ENCODE results near the gene PITX1.
A peak's percentile ranks its signal among the peaks of the same experiment; 100 is the strongest.

Gene PITX1

DNA sequence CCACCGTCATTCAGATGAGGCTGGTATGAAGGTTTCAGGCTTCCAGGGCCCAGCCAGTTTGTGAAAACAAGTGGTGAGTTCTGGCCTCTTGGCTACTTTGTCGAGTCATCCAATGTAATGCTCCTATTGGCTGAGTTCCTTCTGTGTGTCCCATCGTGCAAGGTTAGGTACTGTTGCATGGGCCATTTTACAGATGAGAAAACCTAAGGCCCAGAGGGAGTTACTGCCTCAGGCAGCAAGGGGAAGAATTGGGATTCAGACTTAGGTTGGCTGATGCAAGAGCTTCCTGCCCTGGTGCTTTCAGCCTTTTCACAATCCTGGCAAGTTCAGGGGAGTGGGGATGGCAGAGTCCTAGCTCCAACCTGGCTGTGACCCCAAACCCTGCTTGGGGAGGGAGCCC lies 17.4 kb upstream of the PITX1 start:
- H3K27me3 ChIP-seq (ENCODE audit: control insufficient read depth, insufficient read depth, low read length) = peaks cover 88% of the 10 kb centered on the region
- no peaks in the 10 kb centered on the region for H3K36me3 ChIP-seq (ENCODE audit: control insufficient read depth, insufficient read depth, low read length)
- H3K4me1 ChIP-seq (ENCODE audit: control insufficient read depth, insufficient read depth, low read length) = no peaks in the 10 kb centered on the region
- no peak overlapping the region for H3K9ac ChIP-seq (ENCODE audit: low read depth, low read length)
- H3K9me3 ChIP-seq (ENCODE audit: control insufficient read depth, insufficient read depth, low read length) = no peaks in the 10 kb centered on the region
- H3K4me3 ChIP-seq (ENCODE audit: low read depth, low read length) = no peak overlapping the region

DNA sequence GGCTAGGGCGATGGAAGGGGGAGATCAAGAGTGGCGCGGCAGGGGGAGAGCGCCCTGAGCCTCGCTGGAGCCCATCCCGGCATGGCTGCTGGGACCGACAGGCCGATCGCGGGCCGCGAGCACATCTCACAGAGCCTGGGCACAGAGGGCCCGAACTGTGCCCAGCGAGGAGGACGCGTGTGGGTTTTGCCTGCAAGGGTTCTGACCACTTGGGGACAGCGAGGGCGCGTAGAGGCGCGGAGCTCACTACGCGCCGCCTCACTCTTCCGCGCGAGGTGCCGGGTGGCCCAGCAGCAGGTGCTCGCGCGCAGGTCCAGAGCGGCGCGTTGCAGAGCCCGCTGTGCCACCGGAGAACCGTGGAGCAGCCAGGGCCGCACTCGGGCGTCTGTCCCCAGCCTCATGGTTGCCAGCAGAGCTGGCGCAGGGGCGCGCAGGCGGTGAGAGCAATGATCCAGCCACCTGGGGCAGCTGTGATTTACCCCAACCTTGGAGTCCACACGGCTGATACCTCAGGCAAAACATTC lies 16.3 kb upstream of the PITX1 start:
- Histone ChIP-seq H3K4me3 (ENCODE audit: low read depth, low read length) (peak overlapping the region; percentile 48), H3K9me3 (ENCODE audit: control insufficient read depth, insufficient read depth, low read length) (no peaks in the 10 kb centered on the region), H3K36me3 (ENCODE audit: control insufficient read depth, insufficient read depth, low read length) (no peaks in the 10 kb centered on the region), H3K4me1 (ENCODE audit: control insufficient read depth, insufficient read depth, low read length) (no peaks in the 10 kb centered on the region), H3K9ac (ENCODE audit: low read depth, low read length) (no peak overlapping the region), H3K27me3 (ENCODE audit: control insufficient read depth, insufficient read depth, low read length) (peaks cover 89% of the 10 kb centered on the region)

DNA sequence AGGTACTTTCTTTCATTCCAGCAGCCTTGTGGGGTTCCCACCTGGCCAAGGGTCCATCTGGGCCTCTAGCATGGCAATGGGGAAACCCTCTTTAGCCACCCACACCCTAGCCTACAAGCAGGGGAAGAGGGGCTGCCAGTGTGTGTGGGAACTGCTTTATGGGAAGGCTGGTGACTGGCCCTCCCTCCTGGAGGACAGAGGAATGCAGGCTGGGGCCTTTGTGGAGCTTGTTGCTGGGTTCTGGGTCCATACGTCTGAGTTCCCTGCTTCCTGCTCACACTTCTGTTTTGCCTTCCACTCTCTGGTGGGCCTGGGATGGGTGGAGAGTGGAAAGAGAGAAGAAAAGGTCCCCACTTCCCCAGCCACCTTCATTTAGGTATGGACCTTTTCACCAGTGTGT lies 14.9 kb upstream of the PITX1 start:
- H3K36me3 ChIP-seq (ENCODE audit: control insufficient read depth, insufficient read depth, low read length) = no peaks in the 10 kb centered on the region
- peaks cover 95% of the 10 kb centered on the region for H3K27me3 ChIP-seq (ENCODE audit: control insufficient read depth, insufficient read depth, low read length)
- H3K4me3 ChIP-seq (ENCODE audit: low read depth, low read length) = no peak overlapping the region
- H3K9ac ChIP-seq (ENCODE audit: low read depth, low read length) = no peak overlapping the region
- H3K4me1 ChIP-seq (ENCODE audit: control insufficient read depth, insufficient read depth, low read length) = no peaks in the 10 kb centered on the region
- H3K9me3 ChIP-seq (ENCODE audit: control insufficient read depth, insufficient read depth, low read length) = no peaks in the 10 kb centered on the region

DNA sequence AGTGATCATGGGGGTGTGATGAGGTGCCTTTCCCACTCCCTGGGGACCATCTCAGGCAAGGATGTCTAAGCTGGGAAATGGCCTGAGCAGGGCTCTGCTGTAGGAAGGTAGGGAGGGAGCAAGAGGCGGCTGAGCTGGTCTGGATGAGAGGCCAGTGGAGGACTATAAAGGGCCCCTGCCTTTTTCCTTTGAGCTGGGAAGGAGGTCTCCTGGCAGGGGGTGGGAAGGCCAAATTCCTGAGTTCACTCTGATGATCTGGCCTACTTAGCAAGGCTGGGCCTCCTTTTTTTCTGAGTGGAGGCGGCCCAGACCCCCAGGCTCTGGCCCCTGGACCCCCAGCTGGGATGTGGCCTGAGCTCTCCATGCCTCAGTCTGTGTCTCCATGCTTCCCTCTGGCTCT lies 14.3 kb upstream of the PITX1 start:
- H3K36me3 ChIP-seq (ENCODE audit: control insufficient read depth, insufficient read depth, low read length) = no peaks in the 10 kb centered on the region
- H3K4me1 ChIP-seq (ENCODE audit: control insufficient read depth, insufficient read depth, low read length) = no peaks in the 10 kb centered on the region
- H3K4me3 ChIP-seq (ENCODE audit: low read depth, low read length) = no peak overlapping the region
- no peak overlapping the region for H3K9ac ChIP-seq (ENCODE audit: low read depth, low read length)
- H3K27me3 ChIP-seq (ENCODE audit: control insufficient read depth, insufficient read depth, low read length) = peaks cover 96% of the 10 kb centered on the region
- no peaks in the 10 kb centered on the region for H3K9me3 ChIP-seq (ENCODE audit: control insufficient read depth, insufficient read depth, low read length)

DNA sequence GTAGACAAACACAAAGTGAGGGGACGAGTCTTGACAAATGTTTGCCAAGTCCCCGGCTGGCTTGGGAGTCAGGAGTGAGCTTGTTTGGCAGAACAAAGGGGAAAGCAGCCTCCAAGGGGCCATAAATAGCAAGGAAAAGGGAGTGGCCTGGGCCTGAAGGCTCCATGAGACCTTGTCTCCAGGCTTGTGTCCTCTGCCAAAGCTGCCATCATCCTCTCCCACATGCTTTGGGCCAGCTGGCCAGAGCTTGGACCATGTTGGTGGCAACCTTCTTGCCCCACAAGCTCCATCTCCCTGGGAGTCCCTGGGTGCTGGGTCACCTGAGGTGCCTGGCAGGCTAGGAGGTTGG lies 13.3 kb upstream of the PITX1 start:
- no peaks in the 10 kb centered on the region for H3K9me3 ChIP-seq (ENCODE audit: control insufficient read depth, insufficient read depth, low read length)
- H3K4me1 ChIP-seq (ENCODE audit: control insufficient read depth, insufficient read depth, low read length) = no peaks in the 10 kb centered on the region
- H3K9ac ChIP-seq (ENCODE audit: low read depth, low read length) = no peak overlapping the region
- H3K27me3 ChIP-seq (ENCODE audit: control insufficient read depth, insufficient read depth, low read length) = peaks cover 99% of the 10 kb centered on the region
- H3K36me3 ChIP-seq (ENCODE audit: control insufficient read depth, insufficient read depth, low read length) = no peaks in the 10 kb centered on the region
- no peak overlapping the region for H3K4me3 ChIP-seq (ENCODE audit: low read depth, low read length)

DNA sequence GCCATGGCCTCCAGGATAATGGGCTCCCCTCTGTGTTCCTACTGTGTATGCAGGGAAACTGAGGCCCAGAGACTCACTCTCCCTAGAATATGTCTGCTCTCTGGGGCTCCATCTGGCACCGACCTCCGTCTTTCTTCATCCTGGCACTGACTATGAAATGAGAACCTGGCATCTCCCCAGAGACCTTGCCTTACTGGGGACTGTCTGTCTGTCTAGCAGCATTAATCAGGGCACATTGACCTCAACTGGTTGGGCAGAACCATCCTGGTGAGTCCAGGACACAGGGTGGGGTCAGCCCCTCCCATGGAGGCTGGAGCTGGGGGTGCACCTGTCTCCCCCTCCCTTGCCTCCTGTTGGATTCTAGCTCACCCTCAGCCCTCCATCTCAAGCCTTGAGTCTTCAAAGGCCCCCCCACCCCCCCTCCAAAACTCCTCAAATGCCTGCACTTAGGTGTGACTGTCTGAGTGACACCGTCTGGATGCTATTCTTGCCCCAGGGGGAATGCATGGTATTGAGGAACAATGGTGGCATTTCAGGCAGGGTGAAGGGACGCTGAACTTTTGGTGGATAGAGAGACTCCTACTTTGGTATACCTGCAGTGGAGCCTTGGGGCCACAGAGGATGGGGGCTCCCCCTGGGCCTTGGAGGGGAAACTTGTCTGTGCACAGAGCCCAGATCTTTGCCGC lies 12.8 kb upstream of the PITX1 start:
- Histone ChIP-seq H3K9me3 (ENCODE audit: control insufficient read depth, insufficient read depth, low read length) (no peaks in the 10 kb centered on the region), H3K9ac (ENCODE audit: low read depth, low read length) (no peak overlapping the region), H3K4me3 (ENCODE audit: low read depth, low read length) (no peak overlapping the region), H3K36me3 (ENCODE audit: control insufficient read depth, insufficient read depth, low read length) (no peaks in the 10 kb centered on the region), H3K4me1 (ENCODE audit: control insufficient read depth, insufficient read depth, low read length) (no peaks in the 10 kb centered on the region), H3K27me3 (ENCODE audit: control insufficient read depth, insufficient read depth, low read length) (peaks cover 99% of the 10 kb centered on the region)

DNA sequence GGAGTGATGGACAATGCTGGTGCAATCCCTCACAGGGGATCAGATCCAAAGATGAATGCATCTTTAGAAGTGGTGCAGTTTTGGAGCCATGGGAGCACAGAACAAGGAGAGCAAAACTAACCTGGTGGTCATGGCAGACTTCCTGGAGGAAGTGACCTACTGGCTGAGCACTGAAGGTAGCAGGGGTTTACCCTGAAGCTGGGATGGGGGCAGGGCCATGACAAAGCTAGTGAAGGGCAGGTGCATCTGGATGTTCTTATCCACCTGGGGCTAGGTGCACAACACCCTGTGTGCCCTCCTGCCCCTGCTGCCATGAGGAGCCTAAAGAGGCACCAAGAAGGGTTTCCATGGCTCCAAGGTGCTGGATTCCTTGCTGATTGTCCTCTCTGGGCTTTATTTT lies 11.5 kb upstream of the PITX1 start:
- H3K27me3 ChIP-seq (ENCODE audit: control insufficient read depth, insufficient read depth, low read length) = peaks cover 99% of the 10 kb centered on the region
- no peak overlapping the region for H3K9ac ChIP-seq (ENCODE audit: low read depth, low read length)
- no peaks in the 10 kb centered on the region for H3K4me1 ChIP-seq (ENCODE audit: control insufficient read depth, insufficient read depth, low read length)
- H3K9me3 ChIP-seq (ENCODE audit: control insufficient read depth, insufficient read depth, low read length) = no peaks in the 10 kb centered on the region
- H3K36me3 ChIP-seq (ENCODE audit: control insufficient read depth, insufficient read depth, low read length) = no peaks in the 10 kb centered on the region
- no peak overlapping the region for H3K4me3 ChIP-seq (ENCODE audit: low read depth, low read length)

DNA sequence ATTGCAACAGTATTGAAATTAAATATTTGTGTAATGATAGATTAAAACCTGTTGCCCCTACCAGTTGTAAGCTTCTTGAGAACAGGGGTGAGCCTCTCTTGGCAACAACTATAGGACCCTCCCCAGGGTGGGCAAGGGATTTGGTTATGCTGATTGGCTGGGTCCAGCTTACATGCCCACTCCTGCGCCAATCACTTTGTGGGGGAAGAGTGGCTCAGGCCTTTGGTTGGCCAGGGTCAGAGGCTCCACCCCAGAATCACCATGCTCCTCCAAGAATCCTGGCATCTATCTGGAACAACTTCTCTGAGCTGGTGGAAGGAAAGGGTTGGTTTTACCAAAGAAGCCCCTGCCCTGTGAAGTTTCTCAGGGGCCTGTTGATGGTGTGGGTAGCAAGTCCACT lies 8.6 kb upstream of the PITX1 start:
- no peaks in the 10 kb centered on the region for H3K9me3 ChIP-seq (ENCODE audit: control insufficient read depth, insufficient read depth, low read length)
- no peak overlapping the region for H3K9ac ChIP-seq (ENCODE audit: low read depth, low read length)
- H3K4me3 ChIP-seq (ENCODE audit: low read depth, low read length) = no peak overlapping the region
- peaks cover 98% of the 10 kb centered on the region for H3K27me3 ChIP-seq (ENCODE audit: control insufficient read depth, insufficient read depth, low read length)
- H3K4me1 ChIP-seq (ENCODE audit: control insufficient read depth, insufficient read depth, low read length) = no peaks in the 10 kb centered on the region
- H3K36me3 ChIP-seq (ENCODE audit: control insufficient read depth, insufficient read depth, low read length) = no peaks in the 10 kb centered on the region

DNA sequence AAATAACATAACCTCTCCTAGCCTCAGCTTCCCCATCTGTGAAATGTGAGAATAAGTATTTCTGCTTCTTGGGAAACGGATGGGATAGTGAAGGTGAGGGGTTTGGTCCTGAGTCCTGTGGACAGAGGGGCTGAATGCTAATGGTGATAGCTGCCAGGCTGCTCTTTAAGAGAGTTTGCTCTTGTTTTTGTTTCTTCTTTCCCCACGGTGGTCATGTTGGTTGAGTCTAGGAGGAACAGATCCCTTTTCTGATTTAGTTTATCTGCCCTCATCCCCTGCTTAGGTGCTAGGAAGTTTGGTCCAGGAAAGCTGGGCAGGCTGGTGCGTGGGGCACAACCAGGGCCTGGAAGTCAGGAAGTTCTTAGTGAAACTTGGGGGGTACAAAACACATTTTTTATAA lies 7.7 kb upstream of the PITX1 start:
- no peaks in the 10 kb centered on the region for H3K4me1 ChIP-seq (ENCODE audit: control insufficient read depth, insufficient read depth, low read length)
- H3K9me3 ChIP-seq (ENCODE audit: control insufficient read depth, insufficient read depth, low read length) = no peaks in the 10 kb centered on the region
- no peaks in the 10 kb centered on the region for H3K36me3 ChIP-seq (ENCODE audit: control insufficient read depth, insufficient read depth, low read length)
- peaks cover 99% of the 10 kb centered on the region for H3K27me3 ChIP-seq (ENCODE audit: control insufficient read depth, insufficient read depth, low read length)
- H3K9ac ChIP-seq (ENCODE audit: low read depth, low read length) = no peak overlapping the region
- H3K4me3 ChIP-seq (ENCODE audit: low read depth, low read length) = peak overlapping the region; percentile 14

DNA sequence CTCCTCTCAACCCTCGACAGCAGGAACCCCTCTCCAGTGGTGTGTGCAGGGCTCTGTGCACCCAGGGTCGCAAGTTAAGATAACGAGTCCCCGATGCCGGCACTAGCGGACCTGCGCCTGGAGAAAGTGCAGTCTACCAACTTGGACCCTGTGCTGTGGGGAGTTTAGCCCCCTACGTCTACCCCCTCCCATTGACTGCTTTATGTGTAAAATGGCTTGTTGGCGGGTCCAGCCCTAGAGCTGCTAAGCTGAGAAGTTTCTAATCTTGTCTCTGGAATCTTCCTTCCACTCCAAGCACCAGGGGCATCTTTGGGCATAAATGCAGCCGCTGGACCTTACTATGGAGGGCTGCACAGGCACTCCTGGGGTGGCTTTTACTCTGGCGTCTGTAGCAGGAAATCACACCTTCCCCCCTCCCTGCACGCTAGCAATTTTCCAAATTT lies 7.1 kb upstream of the PITX1 start:
- Histone ChIP-seq H3K9me3 (ENCODE audit: control insufficient read depth, insufficient read depth, low read length) (no peaks in the 10 kb centered on the region), H3K9ac (ENCODE audit: low read depth, low read length) (no peak overlapping the region), H3K4me1 (ENCODE audit: control insufficient read depth, insufficient read depth, low read length) (no peaks in the 10 kb centered on the region), H3K36me3 (ENCODE audit: control insufficient read depth, insufficient read depth, low read length) (no peaks in the 10 kb centered on the region), H3K27me3 (ENCODE audit: control insufficient read depth, insufficient read depth, low read length) (peaks cover 99% of the 10 kb centered on the region), H3K4me3 (ENCODE audit: low read depth, low read length) (peak overlapping the region; percentile 31)

DNA sequence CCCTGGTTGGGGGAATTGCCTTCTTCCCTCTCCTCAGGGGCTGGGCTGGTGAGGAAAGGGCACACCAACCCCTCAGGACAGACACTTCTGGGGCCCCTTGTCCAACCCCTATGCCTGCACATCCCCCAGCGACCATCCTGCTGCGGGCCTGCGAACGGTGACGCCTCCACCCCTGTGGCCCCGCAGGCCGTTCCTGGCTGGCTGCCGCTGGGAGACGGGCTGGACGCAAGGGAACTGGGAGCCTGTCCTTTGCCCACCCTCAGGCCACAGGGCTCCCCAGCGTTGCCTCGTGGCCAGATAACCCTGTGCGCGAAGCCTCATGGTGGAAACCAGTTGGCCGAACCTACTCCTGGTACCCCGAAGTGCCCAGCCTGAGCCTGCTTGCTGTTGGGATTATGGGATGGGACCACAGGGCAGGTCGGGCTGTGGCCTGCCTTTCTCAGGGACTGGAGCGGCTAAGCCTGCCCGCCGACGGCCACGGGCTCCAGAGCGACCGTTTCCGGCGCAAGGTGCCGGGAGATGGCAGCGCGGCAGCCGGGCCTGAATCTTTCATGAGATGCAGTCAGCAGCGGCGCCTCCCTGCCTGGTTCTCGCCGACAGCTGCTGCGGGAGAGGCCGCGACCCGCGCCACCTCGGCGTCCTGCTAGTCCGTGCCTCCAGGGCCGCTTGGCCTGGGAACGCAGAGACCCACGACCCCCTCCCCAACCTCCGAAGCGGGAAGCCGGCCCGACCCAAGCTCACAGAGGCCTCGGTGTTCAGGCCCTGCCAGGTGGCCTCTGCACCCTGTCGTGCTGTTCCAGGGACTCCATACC lies 6.5 kb upstream of the PITX1 start:
- Histone ChIP-seq H3K9me3 (ENCODE audit: control insufficient read depth, insufficient read depth, low read length) (no peaks in the 10 kb centered on the region), H3K27me3 (ENCODE audit: control insufficient read depth, insufficient read depth, low read length) (peaks cover 99% of the 10 kb centered on the region), H3K4me3 (ENCODE audit: low read depth, low read length) (peak overlapping the region; percentile 31), H3K9ac (ENCODE audit: low read depth, low read length) (peak overlapping the region; percentile 3), H3K4me1 (ENCODE audit: control insufficient read depth, insufficient read depth, low read length) (no peaks in the 10 kb centered on the region), H3K36me3 (ENCODE audit: control insufficient read depth, insufficient read depth, low read length) (no peaks in the 10 kb centered on the region)

DNA sequence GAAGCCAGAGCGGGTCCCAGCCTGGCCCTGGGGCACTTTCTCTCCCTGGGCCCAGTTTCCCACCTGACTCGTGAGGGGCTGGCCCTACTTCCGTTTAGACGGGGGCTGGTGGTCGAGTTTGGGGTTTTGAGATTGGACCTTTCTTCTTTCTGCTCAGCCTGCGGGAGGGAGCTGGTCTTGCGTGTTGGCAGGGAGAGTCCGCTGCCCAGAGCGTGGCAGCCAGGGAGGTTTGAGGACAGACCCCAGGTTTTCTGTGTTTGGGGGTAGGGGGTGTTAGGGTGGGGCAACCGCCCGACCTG lies 6.0 kb upstream of the PITX1 start:
- Histone ChIP-seq H3K4me1 (ENCODE audit: control insufficient read depth, insufficient read depth, low read length) (no peaks in the 10 kb centered on the region), H3K27me3 (ENCODE audit: control insufficient read depth, insufficient read depth, low read length) (peaks cover 99% of the 10 kb centered on the region), H3K9ac (ENCODE audit: low read depth, low read length) (no peak overlapping the region), H3K4me3 (ENCODE audit: low read depth, low read length) (peak overlapping the region; percentile 31), H3K36me3 (ENCODE audit: control insufficient read depth, insufficient read depth, low read length) (no peaks in the 10 kb centered on the region), H3K9me3 (ENCODE audit: control insufficient read depth, insufficient read depth, low read length) (no peaks in the 10 kb centered on the region)

Data from iPS-15b (cell line).